ENCODE data around the gene UVSSA.
A peak's percentile ranks its signal among the peaks of the same experiment; 100 is the strongest.

Gene UVSSA, protein sequence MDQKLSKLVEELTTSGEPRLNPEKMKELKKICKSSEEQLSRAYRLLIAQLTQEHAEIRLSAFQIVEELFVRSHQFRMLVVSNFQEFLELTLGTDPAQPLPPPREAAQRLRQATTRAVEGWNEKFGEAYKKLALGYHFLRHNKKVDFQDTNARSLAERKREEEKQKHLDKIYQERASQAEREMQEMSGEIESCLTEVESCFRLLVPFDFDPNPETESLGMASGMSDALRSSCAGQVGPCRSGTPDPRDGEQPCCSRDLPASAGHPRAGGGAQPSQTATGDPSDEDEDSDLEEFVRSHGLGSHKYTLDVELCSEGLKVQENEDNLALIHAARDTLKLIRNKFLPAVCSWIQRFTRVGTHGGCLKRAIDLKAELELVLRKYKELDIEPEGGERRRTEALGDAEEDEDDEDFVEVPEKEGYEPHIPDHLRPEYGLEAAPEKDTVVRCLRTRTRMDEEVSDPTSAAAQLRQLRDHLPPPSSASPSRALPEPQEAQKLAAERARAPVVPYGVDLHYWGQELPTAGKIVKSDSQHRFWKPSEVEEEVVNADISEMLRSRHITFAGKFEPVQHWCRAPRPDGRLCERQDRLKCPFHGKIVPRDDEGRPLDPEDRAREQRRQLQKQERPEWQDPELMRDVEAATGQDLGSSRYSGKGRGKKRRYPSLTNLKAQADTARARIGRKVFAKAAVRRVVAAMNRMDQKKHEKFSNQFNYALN

DNA sequence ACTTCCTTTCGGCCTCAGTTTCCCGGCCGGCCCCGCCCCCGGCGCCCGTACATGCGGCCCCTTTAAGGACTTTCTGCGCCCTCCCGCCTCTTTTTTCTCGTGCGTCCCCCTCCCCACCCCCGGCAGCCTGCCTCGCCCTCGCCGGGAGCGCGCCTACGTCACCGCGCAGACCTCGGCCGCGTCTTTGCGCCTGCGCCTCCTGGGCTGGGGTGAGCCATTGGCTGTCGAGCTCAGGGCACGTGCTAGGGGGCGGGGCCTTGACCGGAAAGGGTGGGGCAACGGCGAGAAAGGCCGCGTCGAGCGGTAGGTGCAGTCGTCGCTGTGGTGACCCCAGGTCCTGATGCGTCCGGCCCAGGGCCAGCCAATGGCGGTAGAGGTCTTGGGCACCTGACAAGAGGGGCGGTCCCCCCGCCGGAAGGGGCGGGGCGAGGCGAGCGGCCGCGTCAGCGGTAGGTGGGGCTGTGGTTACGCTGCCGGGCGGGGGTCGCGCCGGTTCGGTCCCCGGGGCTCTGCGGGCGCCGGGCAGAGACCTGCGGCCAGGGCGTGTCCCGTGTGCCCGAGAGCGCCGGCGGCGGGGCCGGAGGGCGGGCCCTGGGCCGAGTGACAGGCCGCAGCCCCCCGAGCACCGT, at the start of gene UVSSA:
TSS of gene UVSSA (plus strand) at position 428 of the 629 bp plus-strand sequence. CDS start 884 bp downstream, outside the sequence.
- peak; percentile 99 for DNase-seq (ENCODE audit: low read depth in 2 of 2)

DNA sequence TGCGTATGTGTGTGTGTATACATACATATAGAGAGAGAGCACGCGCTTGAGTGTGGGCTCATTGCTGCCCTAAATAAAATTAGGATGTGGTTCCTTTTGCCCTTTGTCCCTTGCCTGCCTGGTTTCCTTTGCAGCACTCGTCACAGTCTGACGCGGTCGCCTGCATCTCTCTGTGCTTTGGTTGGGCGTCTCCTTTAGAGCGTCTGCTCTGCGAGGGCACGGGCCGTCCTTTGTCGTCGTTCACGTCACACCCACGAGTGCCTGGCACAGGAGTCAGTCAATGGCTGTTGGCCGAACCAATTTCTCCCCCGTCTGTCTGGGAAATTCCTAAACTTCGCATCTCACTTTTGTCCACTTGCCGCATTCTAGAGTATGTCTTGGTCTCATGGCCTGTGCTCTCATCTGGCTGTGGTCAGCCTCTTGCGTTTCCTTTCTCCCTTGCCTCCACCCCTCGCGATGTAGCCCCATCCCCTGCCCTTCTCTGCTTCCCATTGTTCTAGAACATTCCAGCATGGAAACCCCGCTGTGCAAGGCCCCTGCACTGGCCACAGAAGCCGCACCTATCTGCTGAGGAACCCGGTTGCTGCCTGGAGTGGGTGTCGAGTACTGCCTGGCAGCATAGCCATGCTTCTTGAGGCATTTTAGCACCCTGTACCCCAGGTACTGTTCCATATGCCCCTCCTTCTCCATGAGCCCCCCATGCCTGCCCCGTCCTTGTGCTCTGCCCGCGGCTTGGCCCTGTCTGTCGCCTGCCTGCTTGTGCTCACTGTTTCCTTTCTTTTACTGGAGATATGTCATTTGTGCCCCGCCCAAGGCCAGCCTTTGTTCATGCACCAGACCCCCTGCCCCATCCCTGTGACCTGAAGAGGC, 49.3 kb upstream of the UVSSA start:
- no peak for DNase-seq (ENCODE audit: low read depth in 2 of 2)

GRCh38 chr4:1298461-1298860, 48.5 kb upstream of the UVSSA start:
- no peak for DNase-seq (ENCODE audit: low read depth in 2 of 2)

DNA sequence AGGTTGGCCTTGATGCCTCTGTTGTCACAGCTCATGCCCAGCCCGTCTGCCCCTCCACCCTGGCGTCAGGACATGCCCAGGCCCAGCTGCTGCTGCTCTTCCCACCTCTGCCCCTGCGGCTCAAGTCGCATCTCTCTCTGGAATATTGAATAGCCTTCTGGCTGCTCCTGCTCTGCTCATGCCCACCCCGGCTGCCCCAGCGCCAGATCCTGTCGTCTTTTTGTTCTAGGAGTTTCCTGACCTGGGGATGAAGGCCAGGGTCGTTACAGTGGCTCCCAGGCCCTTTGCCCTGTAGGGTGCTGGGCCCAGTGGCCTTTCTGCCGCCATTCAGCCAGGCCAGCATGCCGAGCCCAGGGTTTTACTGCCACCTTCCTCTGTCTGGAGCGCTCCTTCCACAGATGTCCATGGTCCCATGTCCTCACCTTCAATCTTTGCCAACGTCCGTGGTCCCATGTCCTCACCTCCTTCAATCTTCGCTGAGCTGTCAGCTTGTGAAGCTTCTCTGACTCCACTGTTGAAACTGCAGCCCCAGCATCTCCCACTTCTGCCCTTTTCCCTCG, 47.6 kb upstream of the UVSSA start:
- DNase-seq (ENCODE audit: low read depth in 2 of 2) = no peak

GRCh38 chr4:1300466-1301455, 46.2 kb upstream of the UVSSA start:
- peak; percentile 9 to 11 for DNase-seq (ENCODE audit: low read depth in 2 of 2)

DNA sequence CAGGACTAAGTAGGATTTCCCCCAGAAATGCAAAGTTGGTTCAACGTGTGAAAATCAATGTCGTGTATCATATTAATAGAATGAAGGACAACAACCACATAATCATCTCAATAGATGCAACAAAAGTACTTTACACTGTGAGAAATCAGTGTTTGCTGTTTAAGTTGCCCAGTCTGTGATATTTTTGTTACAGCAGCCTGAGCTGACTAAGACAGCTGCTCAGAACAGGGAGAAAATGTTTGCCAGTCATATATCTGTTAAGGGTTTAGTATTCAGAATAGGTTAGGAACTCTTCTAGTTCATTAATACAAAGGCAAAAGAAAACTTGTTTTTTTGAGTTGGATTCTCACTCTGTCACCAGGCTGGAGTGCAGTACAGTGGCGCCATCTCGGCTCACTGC, 44.8 kb upstream of the UVSSA start:
- DNase-seq (ENCODE audit: low read depth in 2 of 2) = no peak

DNA sequence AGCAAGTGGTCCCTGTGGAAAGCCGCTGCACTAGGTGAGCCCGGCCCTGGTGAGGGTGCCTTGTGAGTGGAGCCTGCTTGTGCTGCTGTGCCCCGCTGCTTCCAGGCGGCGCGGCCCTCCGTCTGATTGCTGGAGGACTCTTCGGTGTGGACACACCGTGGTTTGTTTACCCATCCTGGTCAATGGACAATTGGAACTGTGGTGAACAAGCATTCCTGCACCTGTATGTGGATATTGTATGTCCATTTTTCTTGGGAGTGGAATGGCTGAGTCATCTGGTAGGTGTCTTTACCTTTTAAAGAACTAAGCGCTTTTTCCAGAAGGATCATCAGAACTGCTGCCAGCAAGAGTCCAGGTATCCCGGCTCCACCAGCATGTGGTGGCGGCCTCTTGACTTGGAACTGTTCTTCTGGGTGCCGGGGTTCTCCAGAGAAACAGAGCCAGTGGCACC, 41.7 kb upstream of the UVSSA start:
- no peak for DNase-seq (ENCODE audit: low read depth in 2 of 2)

DNA sequence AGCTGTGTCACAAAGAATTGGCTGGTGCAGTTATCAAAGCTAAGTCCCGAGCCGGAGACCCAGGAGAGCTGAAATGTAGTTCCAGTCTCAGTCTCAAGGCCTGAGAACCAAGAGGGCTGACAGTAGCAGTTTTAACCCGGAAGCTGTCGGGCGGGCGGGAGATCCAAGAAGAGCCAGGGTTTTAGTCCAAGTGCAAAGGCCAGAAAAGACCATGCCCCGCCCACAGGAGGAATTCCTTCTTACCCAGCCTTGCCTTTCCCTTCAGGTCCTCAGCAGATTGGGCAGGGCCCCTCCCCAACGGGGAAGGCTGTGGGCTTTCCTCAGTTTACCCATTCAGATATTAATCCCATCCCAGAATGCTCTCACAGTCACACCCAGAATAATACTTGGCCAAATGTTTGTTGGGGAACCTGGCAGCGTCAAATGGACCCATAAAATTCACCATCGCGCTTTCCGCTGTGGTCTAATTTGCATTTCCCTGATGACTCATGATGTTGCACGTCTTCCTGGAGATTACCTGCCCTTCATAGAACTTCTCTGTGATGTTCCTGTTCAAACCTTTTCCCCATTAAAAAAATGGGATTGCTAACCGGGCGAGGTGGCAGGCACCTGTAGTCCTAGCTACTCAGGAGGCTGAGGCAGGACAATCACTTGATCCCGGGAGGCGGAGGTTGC, 41.1 kb upstream of the UVSSA start:
- no peak for DNase-seq (ENCODE audit: low read depth in 2 of 2)

- DNase-seq (ENCODE audit: low read depth in 2 of 2) = no peak
These were observed 38.9 kb upstream of the UVSSA start for GRCh38 chr4:1307951-1308735.

GRCh38 chr4:1309261-1310010, 37.6 kb upstream of the UVSSA start:
- peak; percentile 80 to 82 for DNase-seq (ENCODE audit: low read depth in 2 of 2)

- no peak for DNase-seq (ENCODE audit: low read depth in 2 of 2)
These were observed 36.8 kb upstream of the UVSSA start for GRCh38 chr4:1310031-1310795.

DNA sequence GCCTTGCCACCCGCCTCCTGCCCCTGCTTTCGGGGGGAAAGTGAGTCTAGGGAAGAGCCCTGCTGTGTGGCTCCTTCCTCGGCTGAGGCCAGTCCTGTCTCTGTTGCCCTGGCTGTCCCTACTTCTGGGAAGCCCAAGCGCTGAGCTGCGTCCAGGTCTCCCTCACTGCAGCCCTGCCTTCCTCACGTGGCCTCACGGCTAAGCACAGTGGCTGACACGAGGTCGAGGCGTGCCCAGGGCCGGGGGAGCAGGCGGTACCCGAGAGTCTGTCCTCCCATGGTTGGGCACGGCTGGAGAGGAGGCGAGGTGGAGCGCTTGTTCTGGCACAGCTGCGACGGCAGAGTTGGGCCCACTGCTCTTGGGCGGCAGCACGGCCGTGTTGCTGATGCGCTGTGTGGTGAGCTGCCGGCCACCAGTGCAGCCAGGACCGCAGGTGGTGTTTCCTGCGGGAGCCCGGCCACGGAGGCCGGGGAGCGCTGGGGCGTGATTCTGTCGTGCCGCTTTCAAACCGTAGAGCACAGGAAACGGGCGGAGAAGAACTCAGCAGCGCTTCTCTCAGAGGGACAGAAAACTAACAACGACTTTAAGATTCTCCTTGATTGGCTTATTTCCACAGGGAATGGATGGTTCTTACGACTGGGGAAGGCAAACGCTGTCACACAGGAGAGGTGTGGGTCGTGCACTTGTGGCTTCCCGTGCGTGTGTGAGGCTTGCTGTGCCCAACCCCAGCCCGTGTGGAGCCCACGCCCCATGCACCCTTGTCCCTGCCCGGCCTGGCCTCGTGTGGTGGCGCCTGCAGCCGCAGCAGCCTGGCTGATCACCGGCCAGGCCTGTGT, 36.0 kb upstream of the UVSSA start:
- DNase-seq (ENCODE audit: low read depth in 2 of 2) = no peak

- no peak for DNase-seq (ENCODE audit: low read depth in 2 of 2)
These were observed 34.0 kb upstream of the UVSSA start for GRCh38 chr4:1312821-1313640.

DNA sequence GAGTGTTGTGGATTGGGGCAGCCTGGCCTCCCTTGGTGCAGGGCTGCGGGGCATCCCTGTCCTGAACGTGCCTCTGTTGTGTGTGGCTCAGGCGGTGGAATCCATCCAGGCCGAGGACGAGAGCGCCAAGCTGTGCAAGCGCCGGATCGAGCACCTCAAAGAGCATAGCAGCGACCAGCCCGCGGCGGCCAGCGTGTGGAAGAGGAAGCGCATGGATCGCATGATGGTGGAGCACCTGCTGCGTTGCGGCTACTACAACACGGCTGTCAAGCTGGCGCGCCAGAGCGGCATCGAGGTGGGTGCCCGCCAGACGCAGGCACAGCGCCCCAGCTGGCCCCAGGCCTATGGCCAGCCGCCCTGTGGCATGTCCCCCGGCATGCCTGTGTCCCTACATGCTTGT, 31.7 kb upstream of the UVSSA start:
- no peak for DNase-seq (ENCODE audit: low read depth in 2 of 2)

GRCh38 chr4:1315836-1316536, 31.0 kb upstream of the UVSSA start:
- DNase-seq (ENCODE audit: low read depth in 2 of 2) = no peak

Measured in fibroblast of skin of left quadriceps (primary cell).